ENCODE data around the gene SEC31A. TPM values are rescaled to one million over a fixed set of nuclear protein-coding genes. Genes with fewer than 3 reads are reported as not detected.

SEC31A gene
- polyA plus RNA-seq, 3 donors = 74.8 to 120 (median 107) TPM

DNA sequence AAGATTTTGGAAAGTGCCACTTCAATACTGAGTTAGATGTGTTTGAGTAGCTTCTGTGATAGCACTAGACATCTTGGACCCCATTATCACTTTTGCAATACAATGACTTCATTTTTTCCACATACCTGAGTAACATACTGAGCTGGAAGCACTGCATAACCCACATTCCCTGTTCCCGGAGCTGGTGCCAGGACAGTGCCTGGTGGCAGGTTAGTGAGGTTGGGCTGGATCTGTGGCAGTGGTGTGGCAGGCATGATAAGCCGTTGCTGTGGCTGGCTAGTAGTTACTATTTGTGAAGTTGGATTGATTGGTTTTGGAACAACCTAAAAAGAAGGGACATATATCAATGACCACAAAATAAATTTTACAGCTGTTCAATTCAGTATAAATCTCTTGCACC lies 48.5 kb upstream of the SEC31A start:
- no peak overlapping the region for H3K4me3 ChIP-seq (replicated peaks in 1 of 3; ENCODE audit: low read depth in 2 of 3, low read length in 3 of 3)
- no peaks in the 10 kb centered on the region for H3K27me3 Mint-ChIP-seq (ENCODE audit: low read depth in 3 of 3)
- H3K9me3 Mint-ChIP-seq = no peaks in the 10 kb centered on the region
- H3K27ac ChIP-seq (ENCODE audit: low read depth in 1 of 2, low read length in 2 of 2) = no peak overlapping the region
- H4K20me1 ChIP-seq (ENCODE audit: insufficient read depth, low read length) = no peaks in the 10 kb centered on the region
- no peaks in the 10 kb centered on the region for H3K4me1 ChIP-seq (ENCODE audit: control insufficient read depth in 1 of 2, insufficient read depth in 2 of 2, low read length in 2 of 2)
- no CpG with 5 or more reads among the region's 2 CpGs for WGBS (ENCODE audit: insufficient coverage)
- H3K36me3 ChIP-seq (replicated peaks in 1 of 2; ENCODE audit: control insufficient read depth in 1 of 2, insufficient read depth in 2 of 2, low read length in 2 of 2) = peaks cover 66 to 95% of the 10 kb centered on the region in 2 donors
- H3K4me2 ChIP-seq (replicated peaks; ENCODE audit: extremely low read depth, low read length, poor library complexity, severe bottlenecking) = no peak overlapping the region
- H3K9ac ChIP-seq (ENCODE audit: insufficient read depth, low read length, poor library complexity, severe bottlenecking) = no peak overlapping the region
- TF ChIP-seq, protein P1, sequence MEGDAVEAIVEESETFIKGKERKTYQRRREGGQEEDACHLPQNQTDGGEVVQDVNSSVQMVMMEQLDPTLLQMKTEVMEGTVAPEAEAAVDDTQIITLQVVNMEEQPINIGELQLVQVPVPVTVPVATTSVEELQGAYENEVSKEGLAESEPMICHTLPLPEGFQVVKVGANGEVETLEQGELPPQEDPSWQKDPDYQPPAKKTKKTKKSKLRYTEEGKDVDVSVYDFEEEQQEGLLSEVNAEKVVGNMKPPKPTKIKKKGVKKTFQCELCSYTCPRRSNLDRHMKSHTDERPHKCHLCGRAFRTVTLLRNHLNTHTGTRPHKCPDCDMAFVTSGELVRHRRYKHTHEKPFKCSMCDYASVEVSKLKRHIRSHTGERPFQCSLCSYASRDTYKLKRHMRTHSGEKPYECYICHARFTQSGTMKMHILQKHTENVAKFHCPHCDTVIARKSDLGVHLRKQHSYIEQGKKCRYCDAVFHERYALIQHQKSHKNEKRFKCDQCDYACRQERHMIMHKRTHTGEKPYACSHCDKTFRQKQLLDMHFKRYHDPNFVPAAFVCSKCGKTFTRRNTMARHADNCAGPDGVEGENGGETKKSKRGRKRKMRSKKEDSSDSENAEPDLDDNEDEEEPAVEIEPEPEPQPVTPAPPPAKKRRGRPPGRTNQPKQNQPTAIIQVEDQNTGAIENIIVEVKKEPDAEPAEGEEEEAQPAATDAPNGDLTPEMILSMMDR (IDR thresholded peaks at IDR 0.05) = no peak
- no peak for DNase-seq
- H3K4me1 Mint-ChIP-seq = no peaks in the 10 kb centered on the region
- no peak overlapping the region for H2AFZ ChIP-seq (ENCODE audit: insufficient read depth, low read depth, low read length, poor library complexity, severe bottlenecking)
- no peak overlapping the region for H3K4me3 Mint-ChIP-seq
- H3K36me3 Mint-ChIP-seq = peaks cover 69 to 70% of the 10 kb centered on the region in 2 donors
- intact Hi-C loops (cut with micrococcal nuclease) = loop anchor here in 1 of 2 donors (10.0 kb wide), 1 partner anchor 95 kb away; no protein-coding TSS in a partner anchor
- no peaks in the 10 kb centered on the region for H3K9me3 ChIP-seq (replicated peaks in 1 of 2; ENCODE audit: control insufficient read depth in 1 of 2, insufficient read depth in 1 of 2, low read length in 2 of 2)
- no peaks in the 10 kb centered on the region for H3K27me3 ChIP-seq (ENCODE audit: control insufficient read depth in 2 of 2, insufficient read depth in 2 of 2, low read length in 2 of 2)
- H3K27ac Mint-ChIP-seq = peak overlapping the region in 1 of 7 donors; percentile 47
- no peaks in the 10 kb centered on the region for H3K79me2 ChIP-seq (ENCODE audit: insufficient read depth, low read length)

DNA sequence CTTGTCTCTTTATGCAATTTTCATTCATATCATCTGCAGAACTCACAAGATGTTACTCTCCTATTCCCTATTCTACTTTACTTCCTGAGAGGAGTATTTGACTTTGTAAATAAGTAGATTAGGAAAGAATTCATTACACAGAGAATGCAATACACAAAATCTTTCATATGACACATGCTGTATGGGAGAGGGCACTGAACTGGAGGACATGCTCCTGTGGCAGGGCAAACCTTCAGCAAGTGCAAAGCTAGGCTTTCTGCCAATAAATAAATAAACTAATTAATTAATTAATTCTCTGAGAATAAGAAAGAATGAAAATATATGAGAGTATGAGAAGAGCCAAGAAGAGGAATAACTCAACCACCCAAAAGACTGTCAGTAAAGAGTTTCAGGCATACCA lies 43.5 kb upstream of the SEC31A start:
- H3K4me1 ChIP-seq (ENCODE audit: control insufficient read depth in 1 of 2, insufficient read depth in 2 of 2, low read length in 2 of 2) = no peaks in the 10 kb centered on the region
- H3K36me3 ChIP-seq (replicated peaks in 1 of 2; ENCODE audit: control insufficient read depth in 1 of 2, insufficient read depth in 2 of 2, low read length in 2 of 2) = peaks cover 62 to 79% of the 10 kb centered on the region in 2 donors

More for the DNA sequence above, 43.5 kb upstream of the SEC31A start:
- Histone ChIP-seq H3K9me3 (replicated peaks in 1 of 2; ENCODE audit: control insufficient read depth in 1 of 2, insufficient read depth in 1 of 2, low read length in 2 of 2) (no peaks in the 10 kb centered on the region), H3K9ac (ENCODE audit: insufficient read depth, low read length, poor library complexity, severe bottlenecking) (no peak overlapping the region), H4K20me1 (ENCODE audit: insufficient read depth, low read length) (no peaks in the 10 kb centered on the region), H3K27ac (ENCODE audit: low read depth in 1 of 2, low read length in 2 of 2) (no peak overlapping the region), H2AFZ (ENCODE audit: insufficient read depth, low read depth, low read length, poor library complexity, severe bottlenecking) (no peak overlapping the region), H3K4me2 (replicated peaks; ENCODE audit: extremely low read depth, low read length, poor library complexity, severe bottlenecking) (no peak overlapping the region), H3K79me2 (ENCODE audit: insufficient read depth, low read length) (no peaks in the 10 kb centered on the region), H3K27me3 (ENCODE audit: control insufficient read depth in 2 of 2, insufficient read depth in 2 of 2, low read length in 2 of 2) (no peaks in the 10 kb centered on the region), H3K4me3 (replicated peaks in 1 of 3; ENCODE audit: low read depth in 2 of 3, low read length in 3 of 3) (no peak overlapping the region)
- Mint-ChIP-seq H3K4me1 (peaks cover 1% of the 10 kb centered on the region), H3K27ac (peak overlapping the region in 1 of 7 donors; percentile 5), H3K27me3 (ENCODE audit: low read depth in 3 of 3) (no peaks in the 10 kb centered on the region), H3K9me3 (no peaks in the 10 kb centered on the region), H3K4me3 (no peak overlapping the region), H3K36me3 (peaks cover 65 to 72% of the 10 kb centered on the region in 2 donors)
- intact Hi-C loops (cut with micrococcal nuclease) = loop anchor here in 1 of 2 donors (10.0 kb wide), 1 partner anchor 90 kb away; no protein-coding TSS in a partner anchor
- TF ChIP-seq, protein P1 (IDR thresholded peaks at IDR 0.05) = no peak
- DNase-seq = no peak

Measured in CD14-positive monocyte (primary cell).